GM18870 (cell line): ENCODE measurements around the gene CLSTN2.

Experiments
- ATAC-seq: cut with Tn5 transposase; IDR thresholded peaks from one replicate; pipeline ENCODE4 v1.9.1; 2021; ENCODE audit warnings: moderate library complexity; ENCODE audit not compliant: unreplicated experiment

The CLSTN2 gene

DNA sequence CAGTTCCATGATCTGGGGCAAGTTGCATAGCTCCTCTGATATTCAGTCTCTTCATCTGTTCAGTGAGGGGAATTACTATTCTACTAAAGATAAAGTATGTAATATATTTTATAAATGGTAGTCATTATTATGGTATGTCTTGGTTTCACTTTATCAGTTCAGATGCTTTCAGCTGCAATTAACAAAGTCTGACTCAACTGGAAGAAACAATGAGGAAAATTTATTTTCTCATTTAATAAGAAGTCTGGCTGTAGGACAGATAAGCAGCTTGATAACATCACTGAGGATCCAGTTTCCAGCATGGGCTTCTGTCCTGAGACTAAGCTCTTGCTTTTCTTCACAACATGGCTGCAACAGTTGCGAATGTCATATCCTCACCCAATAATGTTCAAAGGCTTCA is 388.6 kb downstream of the CLSTN2 start:
- ATAC-seq: no peak

GRCh38 chr3:140332131-140332530 is 397.1 kb downstream of the CLSTN2 start:
- ATAC-seq: no peak

DNA sequence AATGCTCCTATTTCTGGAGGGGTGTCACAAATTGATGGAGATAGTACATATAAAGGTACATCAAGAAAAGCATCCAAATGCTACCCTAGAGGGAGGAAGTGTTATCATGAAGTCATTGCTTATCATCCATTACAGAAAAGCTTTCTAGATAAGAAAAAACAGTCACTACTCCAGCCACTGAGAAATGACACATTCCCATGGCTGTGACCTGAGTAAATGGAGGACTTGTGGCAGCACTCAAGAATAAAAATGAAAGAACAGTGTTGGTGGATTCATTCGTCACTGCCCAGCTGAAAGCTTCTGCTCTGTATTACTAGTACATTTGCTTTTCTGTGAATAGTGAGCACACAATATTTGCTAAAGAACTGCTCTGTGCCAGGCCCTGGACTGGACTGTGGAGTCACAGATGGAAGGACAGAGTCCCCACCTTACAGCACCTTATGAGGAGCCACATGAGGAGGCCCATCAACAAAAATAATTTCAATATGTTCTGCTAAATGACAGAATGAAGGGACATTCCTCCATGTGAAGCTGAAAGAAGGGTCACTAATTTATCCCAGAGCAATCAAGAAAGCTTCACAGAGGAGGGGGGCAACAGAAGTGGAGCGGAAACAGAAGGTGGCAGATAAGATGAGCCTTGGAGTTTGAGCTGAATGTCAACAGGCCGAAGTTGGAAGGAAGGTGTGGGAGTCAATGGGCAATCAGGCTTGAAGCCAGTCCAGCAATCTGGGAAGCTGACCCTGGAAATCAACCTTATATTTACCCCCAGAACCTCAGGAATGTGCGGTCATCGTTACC is 399.3 kb downstream of the CLSTN2 start:
- ATAC-seq: no peak

GRCh38 chr3:140336465-140336864 is 401.5 kb downstream of the CLSTN2 start:
- ATAC-seq: no peak

DNA sequence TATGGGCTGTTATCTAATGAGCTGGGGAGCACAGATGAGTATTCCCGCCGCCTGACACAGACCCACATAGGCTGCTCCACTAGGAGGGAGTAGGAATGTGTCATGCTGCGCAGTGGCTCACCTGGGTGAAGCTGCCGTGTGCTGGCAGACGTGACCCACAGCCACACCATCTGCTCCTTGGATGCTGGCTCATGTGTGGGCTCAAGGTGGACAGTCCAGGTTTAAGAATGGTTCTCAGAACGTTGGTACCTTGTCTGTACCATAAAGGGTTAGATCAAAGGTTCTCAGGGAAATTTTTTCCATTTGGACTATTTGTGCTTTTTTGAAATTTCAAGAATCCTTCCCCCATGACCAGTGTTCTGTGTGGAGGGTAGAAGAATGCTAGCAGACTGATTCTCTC is 403.9 kb downstream of the CLSTN2 start:
- no peak for ATAC-seq

DNA sequence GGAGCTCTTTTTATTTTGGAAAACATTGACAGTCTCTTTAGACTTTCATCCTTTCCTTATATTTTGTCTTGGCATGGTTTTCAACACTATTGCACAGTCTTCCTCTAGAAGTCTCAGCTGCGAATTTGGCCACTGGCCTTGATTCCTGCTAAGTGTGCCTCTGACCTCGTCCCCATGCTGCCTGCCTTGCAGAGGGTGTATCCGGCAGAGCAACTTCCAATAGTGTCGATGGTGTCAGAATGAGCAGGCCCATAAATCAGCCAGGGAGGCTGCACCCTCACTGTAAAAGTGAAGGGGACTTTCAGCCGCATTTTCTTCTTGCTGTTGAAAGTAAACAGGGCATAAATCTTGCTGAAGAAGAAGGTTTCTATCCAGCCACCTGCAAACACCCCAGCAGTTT is 406.2 kb downstream of the CLSTN2 start:
- no peak for ATAC-seq

- no peak for ATAC-seq
Observed at GRCh38 chr3:140341817-140342403, 406.9 kb downstream of the CLSTN2 start.

DNA sequence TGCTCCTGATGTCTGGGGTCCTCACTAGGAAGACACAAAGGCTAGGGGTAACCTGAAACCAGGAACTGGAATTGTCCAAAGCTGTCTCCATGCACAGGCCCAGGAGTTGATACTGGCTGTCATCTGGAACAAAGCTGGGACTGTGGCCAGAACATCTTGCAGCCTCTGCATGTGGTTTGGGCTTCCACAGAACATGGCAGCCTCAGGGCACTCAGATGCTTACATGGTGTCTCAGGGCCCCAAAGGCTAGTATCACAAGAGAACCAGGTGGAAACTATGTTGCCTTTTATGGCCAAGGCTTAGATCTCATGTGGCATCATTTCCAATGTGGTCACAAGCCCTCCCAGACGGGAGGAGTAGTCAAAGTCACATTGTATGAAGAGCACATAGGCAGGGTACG is 407.7 kb downstream of the CLSTN2 start:
- no peak for ATAC-seq

DNA sequence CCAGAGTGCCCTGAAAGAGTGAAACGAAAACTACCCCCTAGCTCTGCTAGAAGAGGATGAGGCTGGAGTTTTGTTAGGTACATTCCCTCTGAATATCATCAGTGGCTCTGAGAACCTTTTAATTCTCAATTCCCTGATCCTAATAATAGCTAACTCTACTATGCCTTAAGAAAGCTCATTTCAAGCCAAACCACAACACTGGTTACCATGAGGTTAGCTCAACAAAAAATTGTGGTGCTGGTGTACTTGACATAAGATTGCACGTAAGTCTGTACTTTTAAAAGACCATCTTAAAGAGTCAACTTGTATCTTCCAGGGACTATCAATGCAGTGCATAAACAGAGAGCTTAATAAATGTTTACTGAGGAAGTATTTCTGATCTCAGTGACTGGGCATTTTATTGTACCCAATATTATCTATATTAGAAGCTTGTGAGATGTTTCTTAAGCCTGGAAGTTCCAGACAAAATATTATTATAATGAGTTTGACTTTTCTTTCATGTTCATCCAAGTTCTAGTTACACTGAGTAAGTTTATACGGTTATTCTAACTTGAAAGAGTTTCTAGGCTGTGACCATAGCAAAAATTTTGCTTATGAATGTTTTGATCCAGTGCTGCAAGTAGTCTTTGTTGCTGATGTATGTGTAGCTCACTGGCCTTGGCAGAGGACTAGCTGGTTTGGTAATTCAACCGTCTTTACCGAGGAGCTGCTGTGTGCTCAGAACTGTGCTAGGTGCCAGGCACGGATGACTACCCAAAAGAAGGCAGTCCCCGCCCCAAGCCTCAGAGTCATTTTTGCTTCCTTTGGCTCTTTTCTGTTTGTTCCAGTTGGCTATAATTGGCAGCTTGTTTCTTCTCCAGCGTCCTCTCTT is 408.5 kb downstream of the CLSTN2 start:
- no peak for ATAC-seq

DNA sequence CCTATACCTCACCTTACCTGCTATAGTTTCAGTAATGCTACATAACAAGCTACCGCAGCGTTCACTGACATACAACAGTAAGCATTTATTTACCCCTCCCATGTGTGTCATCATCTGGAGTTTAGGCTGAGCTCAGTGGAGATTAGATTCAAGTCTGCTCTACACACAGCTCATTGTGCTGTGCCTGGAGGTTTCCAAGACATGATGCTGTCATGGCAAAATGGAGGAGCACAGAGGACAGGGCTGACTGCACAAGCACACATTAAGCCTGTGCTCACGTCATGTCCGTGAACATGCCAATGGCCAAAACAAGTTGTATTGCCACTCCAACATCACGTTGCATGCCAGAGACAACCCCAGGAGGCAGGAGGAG is 409.1 kb downstream of the CLSTN2 start:
- no peak for ATAC-seq

- ATAC-seq: no peak
Observed at GRCh38 chr3:140344601-140345205, 409.7 kb downstream of the CLSTN2 start.

DNA sequence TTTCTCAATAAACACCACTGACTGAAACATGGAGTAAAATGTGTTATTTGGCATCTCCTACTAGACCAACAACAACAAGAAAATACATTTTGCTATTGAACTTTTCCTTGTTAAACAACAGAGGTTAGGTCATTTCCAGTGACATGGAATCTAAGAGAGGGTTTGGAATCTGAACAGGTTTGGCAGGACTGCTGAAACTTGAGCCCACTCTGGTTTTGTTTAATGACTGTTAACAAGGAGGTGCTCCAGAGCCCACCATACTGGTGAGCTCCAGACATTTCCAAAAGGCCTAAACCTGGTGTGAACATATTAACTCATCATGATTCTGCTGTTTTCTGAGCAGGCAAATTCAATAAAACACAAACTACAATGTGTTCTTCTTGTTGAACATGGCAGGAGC is 412.2 kb downstream of the CLSTN2 start:
- no peak for ATAC-seq

DNA sequence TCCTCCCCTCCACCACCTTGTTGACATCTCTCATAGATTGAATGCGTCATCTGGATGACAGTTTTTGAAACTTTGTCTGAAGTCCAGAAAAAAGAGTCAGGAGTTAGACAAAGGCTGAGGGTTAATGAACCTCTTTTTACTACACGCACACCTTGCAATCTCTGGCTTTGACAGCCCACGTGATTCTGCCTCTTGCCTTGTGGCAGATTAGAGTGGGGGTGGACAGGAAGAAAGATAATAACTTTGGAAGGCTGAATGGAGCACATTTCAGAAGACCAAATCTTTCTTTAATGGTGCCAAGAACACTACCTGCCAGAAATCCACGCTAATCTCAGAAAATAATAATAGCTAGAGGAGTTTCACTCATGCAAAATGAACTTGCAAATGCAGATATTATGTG is 415.0 kb downstream of the CLSTN2 start:
- ATAC-seq: no peak

DNA sequence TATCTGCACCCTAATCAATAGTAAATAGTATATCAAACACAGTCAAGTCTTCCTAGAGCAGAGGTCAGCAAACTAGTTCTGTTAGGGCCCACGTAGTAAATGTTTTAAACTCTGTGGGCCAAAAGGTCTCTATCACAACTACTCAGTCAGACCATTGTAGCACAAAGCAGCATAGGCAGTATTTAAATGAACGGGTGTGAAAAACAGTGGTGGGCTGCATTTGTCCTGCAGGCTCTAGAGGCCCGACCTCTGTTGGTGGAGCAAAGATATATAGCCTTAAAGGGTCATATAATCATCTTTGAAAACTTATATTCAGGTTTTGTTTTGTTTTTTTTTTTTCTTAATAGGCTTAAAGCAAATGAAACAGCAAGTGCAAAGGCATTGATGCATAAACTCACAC is 416.5 kb downstream of the CLSTN2 start:
- ATAC-seq: no peak

- no peak for ATAC-seq
Observed at GRCh38 chr3:140355481-140355880, 420.5 kb downstream of the CLSTN2 start.

DNA sequence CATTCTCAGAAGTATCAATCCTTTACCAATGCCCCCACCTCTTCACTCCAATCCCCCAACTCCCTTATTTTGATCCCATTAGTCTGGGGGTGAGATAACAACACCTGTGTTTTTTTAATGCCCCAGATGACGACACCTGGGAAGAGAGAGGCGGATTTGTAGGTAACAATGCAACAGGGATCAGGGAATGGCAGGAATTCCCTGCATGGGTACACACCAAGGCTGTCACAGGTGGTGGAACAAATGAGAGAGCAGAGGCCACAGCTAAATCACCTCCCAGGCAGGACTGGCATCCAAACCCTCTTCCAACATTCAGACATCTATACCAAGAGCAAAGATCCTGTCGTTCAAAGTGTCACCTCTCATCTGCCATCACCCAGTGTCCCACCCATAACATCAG is 423.7 kb downstream of the CLSTN2 start:
- no peak for ATAC-seq

DNA sequence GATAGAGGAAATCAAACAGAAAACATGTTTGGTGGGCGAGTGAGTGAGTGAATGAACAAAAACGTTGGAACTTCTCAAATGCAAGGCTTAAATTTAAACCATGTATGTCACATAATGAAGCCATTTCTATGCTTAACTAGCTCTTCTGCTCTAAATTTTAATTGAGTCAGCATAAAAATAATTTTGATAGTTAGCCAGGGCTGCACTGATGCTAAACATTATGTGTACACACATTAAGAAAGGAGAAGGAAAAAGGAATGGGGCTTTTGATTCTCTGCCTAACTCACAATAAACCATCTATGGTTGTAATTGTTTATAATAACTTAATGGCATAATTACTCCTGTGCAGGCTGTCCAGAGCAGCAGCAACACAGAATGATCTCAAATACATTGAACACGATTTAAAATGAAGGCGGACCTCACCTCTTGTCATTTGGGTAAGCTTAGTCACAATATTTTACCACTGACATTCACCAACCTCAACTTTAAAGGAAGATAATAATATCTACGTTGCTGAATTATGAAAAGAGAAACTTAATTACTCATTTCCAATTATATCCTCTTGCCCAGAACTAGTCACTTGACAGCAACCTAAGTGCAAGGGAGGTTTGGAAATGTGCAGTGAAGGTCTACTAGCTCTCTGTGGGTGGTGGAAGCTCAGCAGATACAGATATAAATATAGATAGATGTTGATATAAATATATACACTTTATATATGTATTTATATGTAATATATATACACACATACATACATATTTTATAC is 424.4 kb downstream of the CLSTN2 start:
- no peak for ATAC-seq

- no peak for ATAC-seq
Observed at GRCh38 chr3:140360332-140360731, 425.3 kb downstream of the CLSTN2 start.

DNA sequence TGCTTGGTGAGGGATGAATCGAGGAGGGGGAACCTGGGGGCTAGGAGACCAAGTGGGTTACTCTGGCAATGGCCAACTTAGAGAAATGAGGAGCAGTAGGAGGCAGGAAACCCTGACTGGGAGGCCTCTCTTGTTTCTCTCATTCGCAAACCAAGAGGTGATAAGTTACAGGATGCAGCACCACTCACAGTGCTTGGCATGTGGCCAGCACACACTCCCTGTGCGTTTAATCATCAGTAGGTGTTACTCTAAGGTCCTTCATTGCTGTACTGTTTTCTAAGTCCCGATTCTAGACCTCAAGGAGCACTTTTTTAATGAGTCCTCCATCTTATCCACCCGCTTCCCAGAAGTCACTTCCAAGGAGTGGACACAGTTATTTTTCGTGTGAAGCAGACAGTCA is 428.8 kb downstream of the CLSTN2 start:
- no peak for ATAC-seq

DNA sequence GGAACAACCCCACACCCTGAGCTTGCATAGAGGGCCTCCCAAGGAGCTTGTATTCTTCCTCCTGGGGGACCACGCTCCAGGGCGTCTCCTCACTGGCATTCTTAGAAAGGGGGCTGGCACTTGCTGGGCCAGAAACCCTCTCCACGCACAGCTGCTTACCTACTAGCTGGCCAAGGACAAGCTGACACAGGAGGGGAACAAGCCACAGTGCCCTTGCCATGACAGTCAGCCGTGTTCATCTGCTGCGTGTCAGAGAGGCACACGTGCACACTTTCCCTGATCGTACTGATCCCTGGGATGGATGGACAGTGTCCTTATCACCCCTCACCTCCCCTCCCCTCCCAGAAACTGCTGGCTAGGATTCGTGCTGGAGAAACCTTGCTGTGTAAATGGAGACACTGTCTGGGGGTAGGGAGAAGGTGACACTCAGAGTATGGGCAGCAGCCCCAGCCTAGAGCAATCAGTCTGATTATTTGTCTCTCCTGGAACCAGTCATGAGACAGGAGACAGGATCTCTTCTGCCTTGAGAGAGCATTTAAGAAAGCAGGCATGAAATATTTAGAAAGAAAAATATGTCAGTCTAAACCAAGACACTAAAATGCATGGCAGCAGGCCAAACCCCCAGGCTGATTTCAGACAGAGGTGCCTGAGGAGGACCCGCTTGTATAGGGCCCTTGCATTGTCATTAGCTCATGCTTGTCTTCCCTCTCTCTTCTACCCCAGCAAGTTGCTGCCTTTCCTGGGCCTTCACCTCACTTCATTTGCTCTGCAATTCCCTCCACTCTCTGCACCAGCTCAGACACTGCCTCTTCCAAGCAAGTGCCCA is 431.1 kb downstream of the CLSTN2 start:
- ATAC-seq: no peak
